Immature natural killer cell (primary cell): ENCODE data around the gene POSTN. TPM values are rescaled to one million over a fixed set of nuclear protein-coding genes. Genes with fewer than 3 reads are reported as not detected.
"Not testable (repeated sequence)": the region's sequence is repeated elsewhere in the genome, so short reads cannot be mapped to it uniquely, and the experiment has no call there.

Experiments used
- DNase-seq, 3 donors: peaks; one replicate each; pipeline ENCODE4 v3.0.0; 2022; ENCODE audit warnings: mixed read lengths in 1 of 3
- H3K27ac Mint-ChIP-seq, 6 donors: one replicate each; pipeline ENCODE4 v1.8.0; 2020; ENCODE audit warnings: mixed read lengths in 6 of 6, mild to moderate bottlenecking in 5 of 6, inconsistent platforms in 4 of 6, moderate library complexity in 3 of 6
- H3K27me3 Mint-ChIP-seq, 3 donors: one replicate each; pipeline ENCODE4 v1.8.0; 2020 to 2021; ENCODE audit warnings: low read depth in 3 of 3, mild to moderate bottlenecking in 3 of 3, mixed read lengths in 3 of 3, moderate library complexity in 3 of 3, inconsistent platforms in 1 of 3
- H3K36me3 Mint-ChIP-seq, 3 donors: one replicate each; pipeline ENCODE4 v1.8.0; 2020; ENCODE audit warnings: mixed read lengths in 3 of 3, inconsistent platforms in 2 of 3, mild to moderate bottlenecking in 2 of 3
- H3K4me1 Mint-ChIP-seq, 2 donors: one replicate each; pipeline ENCODE4 v1.8.0; 2020; ENCODE audit warnings: inconsistent platforms in 2 of 2, mild to moderate bottlenecking in 2 of 2, mixed read lengths in 2 of 2, moderate library complexity in 1 of 2
- H3K4me3 Mint-ChIP-seq, 5 donors: one replicate each; pipeline ENCODE4 v1.8.0; 2020; ENCODE audit warnings: mild to moderate bottlenecking in 5 of 5, mixed read lengths in 5 of 5, inconsistent platforms in 3 of 5, moderate library complexity in 3 of 5
- H3K9me3 Mint-ChIP-seq, 6 donors: one replicate each; pipeline ENCODE4 v1.8.0; 2020; ENCODE audit warnings: mild to moderate bottlenecking in 6 of 6, mixed read lengths in 6 of 6, inconsistent platforms in 4 of 6, moderate library complexity in 3 of 6
- polyA plus RNA-seq, 3 donors: library from polyadenylated mRNA; unstranded; fragments of 300-500 nt; fragmentation: Illumina TruSeq; gene quantifications; one replicate each; pipeline ENCODE4 v1.2.3, GENCODE V29; 2021

POSTN gene
- polyA plus RNA-seq, 3 donors from 2014 or later, result not detected

- no peaks in the 10 kb centered on the region for H3K4me1 Mint-ChIP-seq
- H3K4me3 Mint-ChIP-seq, result no peak overlapping the region
- peaks cover 2 to 27% (median 14%) of the 10 kb centered on the region in 6 donors for H3K9me3 Mint-ChIP-seq
- H3K36me3 Mint-ChIP-seq, result no peaks in the 10 kb centered on the region
- no peak overlapping the region for H3K27ac Mint-ChIP-seq
- no peaks in the 10 kb centered on the region for H3K27me3 Mint-ChIP-seq
- DNase-seq, result no peak
Observed at GRCh38 chr13:37576601-37577000, 22.0 kb downstream of the POSTN start.

- no peak overlapping the region for H3K27ac Mint-ChIP-seq
- H3K9me3 Mint-ChIP-seq, result peaks cover 7 to 28% (median 14%) of the 10 kb centered on the region in 6 donors
- no peak overlapping the region for H3K4me3 Mint-ChIP-seq
- H3K36me3 Mint-ChIP-seq, result no peaks in the 10 kb centered on the region
- no peak for DNase-seq
- H3K27me3 Mint-ChIP-seq, result peaks cover 0 to 5% (median 0%) of the 10 kb centered on the region in 3 donors
- H3K4me1 Mint-ChIP-seq, result no peaks in the 10 kb centered on the region
Observed at GRCh38 chr13:37565425-37565824, 33.1 kb downstream of the POSTN start.

GRCh38 chr13:37561031-37561430 is 37.5 kb downstream of the POSTN start:
- no peak for DNase-seq
- no peaks in the 10 kb centered on the region for H3K4me1 Mint-ChIP-seq
- H3K27me3 Mint-ChIP-seq, result peaks cover 0 to 7% (median 0%) of the 10 kb centered on the region in 3 donors
- no peak overlapping the region for H3K27ac Mint-ChIP-seq
- H3K36me3 Mint-ChIP-seq, result peaks cover 0 to 4% (median 3%) of the 10 kb centered on the region in 3 donors
- peaks cover 20 to 60% (median 32%) of the 10 kb centered on the region in 6 donors for H3K9me3 Mint-ChIP-seq
- H3K4me3 Mint-ChIP-seq, result no peak overlapping the region

- Mint-ChIP-seq H3K9me3 (peaks cover 20 to 62% (median 33%) of the 10 kb centered on the region in 6 donors), H3K4me3 (no peak overlapping the region), H3K27ac (no peak overlapping the region), H3K36me3 (peaks cover 0 to 4% (median 3%) of the 10 kb centered on the region in 3 donors), H3K27me3 (peaks cover 0 to 7% (median 0%) of the 10 kb centered on the region in 3 donors), H3K4me1 (no peaks in the 10 kb centered on the region)
- DNase-seq, result no peak
Observed at GRCh38 chr13:37560526-37560925, 38.0 kb downstream of the POSTN start.

GRCh38 chr13:37558766-37559165 is 39.8 kb downstream of the POSTN start:
- not testable (repeated sequence) for H3K4me1 Mint-ChIP-seq, H3K4me3 Mint-ChIP-seq, H3K36me3 Mint-ChIP-seq, H3K27me3 Mint-ChIP-seq, H3K27ac Mint-ChIP-seq, DNase-seq
- peaks cover 20 to 59% (median 37%) of the 10 kb centered on the region in 6 donors for H3K9me3 Mint-ChIP-seq

GRCh38 chr13:37546087-37546486 is 52.5 kb downstream of the POSTN start:
- no peaks in the 10 kb centered on the region for H3K4me1 Mint-ChIP-seq
- DNase-seq, result no peak
- H3K27ac Mint-ChIP-seq, result no peak overlapping the region
- H3K36me3 Mint-ChIP-seq, result peaks cover 0 to 5% (median 0%) of the 10 kb centered on the region in 3 donors
- H3K9me3 Mint-ChIP-seq, result peaks cover 5 to 64% (median 39%) of the 10 kb centered on the region in 6 donors
- peaks cover 0 to under 1% (median 0%) of the 10 kb centered on the region in 3 donors for H3K27me3 Mint-ChIP-seq
- no peak overlapping the region for H3K4me3 Mint-ChIP-seq

GRCh38 chr13:37544995-37545394 is 53.6 kb downstream of the POSTN start:
- no peak for DNase-seq
- Mint-ChIP-seq H3K27ac (no peak overlapping the region), H3K36me3 (peaks cover 0 to 5% (median 0%) of the 10 kb centered on the region in 3 donors), H3K27me3 (peaks cover 0 to 1% (median 1%) of the 10 kb centered on the region in 3 donors), H3K4me3 (no peak overlapping the region), H3K9me3 (peaks cover 8 to 68% (median 46%) of the 10 kb centered on the region in 6 donors), H3K4me1 (no peaks in the 10 kb centered on the region)

- peaks cover 0 to 3% (median 0%) of the 10 kb centered on the region in 3 donors for H3K36me3 Mint-ChIP-seq
- H3K27me3 Mint-ChIP-seq, result peaks cover 0 to 1% (median 1%) of the 10 kb centered on the region in 3 donors
- H3K4me1 Mint-ChIP-seq, result no peaks in the 10 kb centered on the region
- H3K27ac Mint-ChIP-seq, result no peak overlapping the region
- H3K4me3 Mint-ChIP-seq, result no peak overlapping the region
- DNase-seq, result no peak
- peaks cover 7 to 65% (median 35%) of the 10 kb centered on the region in 6 donors for H3K9me3 Mint-ChIP-seq
Observed at GRCh38 chr13:37539976-37540605, 58.5 kb downstream of the POSTN start.

GRCh38 chr13:37539170-37539569 is 59.4 kb downstream of the POSTN start:
- peaks cover 12 to 64% (median 35%) of the 10 kb centered on the region in 6 donors for H3K9me3 Mint-ChIP-seq
- H3K4me1 Mint-ChIP-seq, result no peaks in the 10 kb centered on the region
- no peak overlapping the region for H3K27ac Mint-ChIP-seq
- DNase-seq, result no peak
- H3K27me3 Mint-ChIP-seq, result peaks cover 0 to 1% (median 1%) of the 10 kb centered on the region in 3 donors
- H3K4me3 Mint-ChIP-seq, result no peak overlapping the region
- H3K36me3 Mint-ChIP-seq, result peaks cover 0 to 3% (median 0%) of the 10 kb centered on the region in 3 donors

- H3K4me1 Mint-ChIP-seq, result no peaks in the 10 kb centered on the region
- H3K4me3 Mint-ChIP-seq, result no peak overlapping the region
- peaks cover 8 to 57% (median 33%) of the 10 kb centered on the region in 6 donors for H3K9me3 Mint-ChIP-seq
- H3K27ac Mint-ChIP-seq, result no peak overlapping the region
- H3K27me3 Mint-ChIP-seq, result peaks cover 0 to 3% (median 0%) of the 10 kb centered on the region in 3 donors
- peaks cover 0 to 3% (median 0%) of the 10 kb centered on the region in 3 donors for H3K36me3 Mint-ChIP-seq
- DNase-seq, result no peak
Observed at GRCh38 chr13:37535501-37535900, 63.1 kb downstream of the POSTN start.

- Mint-ChIP-seq H3K4me1 (no peaks in the 10 kb centered on the region), H3K27me3 (peaks cover 0 to 3% (median 3%) of the 10 kb centered on the region in 3 donors), H3K9me3 (peaks cover 8 to 56% (median 28%) of the 10 kb centered on the region in 6 donors), H3K36me3 (peaks cover 0 to 3% (median 0%) of the 10 kb centered on the region in 3 donors), H3K27ac (no peak overlapping the region), H3K4me3 (no peak overlapping the region)
- DNase-seq, result no peak
Observed at GRCh38 chr13:37534676-37535075, 63.9 kb downstream of the POSTN start.

- H3K27ac Mint-ChIP-seq, result no peak overlapping the region
- H3K9me3 Mint-ChIP-seq, result peaks cover 8 to 56% (median 27%) of the 10 kb centered on the region in 6 donors
- no peak for DNase-seq
- H3K36me3 Mint-ChIP-seq, result peaks cover 0 to 3% (median 0%) of the 10 kb centered on the region in 3 donors
- peaks cover 0 to 3% (median 3%) of the 10 kb centered on the region in 3 donors for H3K27me3 Mint-ChIP-seq
- no peak overlapping the region for H3K4me3 Mint-ChIP-seq
- H3K4me1 Mint-ChIP-seq, result no peaks in the 10 kb centered on the region
Observed at GRCh38 chr13:37534181-37534580, 64.4 kb downstream of the POSTN start.

GRCh38 chr13:37531049-37531448 is 67.5 kb downstream of the POSTN start:
- no peak overlapping the region for H3K4me3 Mint-ChIP-seq
- H3K27ac Mint-ChIP-seq, result no peak overlapping the region
- peaks cover 0 to 3% (median 3%) of the 10 kb centered on the region in 3 donors for H3K27me3 Mint-ChIP-seq
- DNase-seq, result no peak
- H3K4me1 Mint-ChIP-seq, result no peaks in the 10 kb centered on the region
- H3K9me3 Mint-ChIP-seq, result peaks cover 7 to 43% (median 30%) of the 10 kb centered on the region in 6 donors
- no peaks in the 10 kb centered on the region for H3K36me3 Mint-ChIP-seq

- Mint-ChIP-seq H3K9me3 (peaks cover 6 to 37% (median 26%) of the 10 kb centered on the region in 6 donors), H3K4me3 (no peak overlapping the region), H3K27ac (no peak overlapping the region), H3K27me3 (peaks cover 0 to 3% (median 3%) of the 10 kb centered on the region in 3 donors), H3K36me3 (no peaks in the 10 kb centered on the region), H3K4me1 (no peaks in the 10 kb centered on the region)
- no peak for DNase-seq
Observed at GRCh38 chr13:37529751-37530385, 68.7 kb downstream of the POSTN start.
